GM18511 (cell line): ENCODE data around the gene NSFL1C.
"Not testable (repeated sequence)": the region's sequence is repeated elsewhere in the genome, so short reads cannot be mapped to it uniquely, and the experiment has no call there.

ENCODE experiments used
- ATAC-seq: cut with Tn5 transposase; IDR thresholded peaks from one replicate; pipeline ENCODE4 v1.9.1; 2021; ENCODE audit warnings: mild to moderate bottlenecking, moderate library complexity; ENCODE audit not compliant: unreplicated experiment

The NSFL1C gene

DNA sequence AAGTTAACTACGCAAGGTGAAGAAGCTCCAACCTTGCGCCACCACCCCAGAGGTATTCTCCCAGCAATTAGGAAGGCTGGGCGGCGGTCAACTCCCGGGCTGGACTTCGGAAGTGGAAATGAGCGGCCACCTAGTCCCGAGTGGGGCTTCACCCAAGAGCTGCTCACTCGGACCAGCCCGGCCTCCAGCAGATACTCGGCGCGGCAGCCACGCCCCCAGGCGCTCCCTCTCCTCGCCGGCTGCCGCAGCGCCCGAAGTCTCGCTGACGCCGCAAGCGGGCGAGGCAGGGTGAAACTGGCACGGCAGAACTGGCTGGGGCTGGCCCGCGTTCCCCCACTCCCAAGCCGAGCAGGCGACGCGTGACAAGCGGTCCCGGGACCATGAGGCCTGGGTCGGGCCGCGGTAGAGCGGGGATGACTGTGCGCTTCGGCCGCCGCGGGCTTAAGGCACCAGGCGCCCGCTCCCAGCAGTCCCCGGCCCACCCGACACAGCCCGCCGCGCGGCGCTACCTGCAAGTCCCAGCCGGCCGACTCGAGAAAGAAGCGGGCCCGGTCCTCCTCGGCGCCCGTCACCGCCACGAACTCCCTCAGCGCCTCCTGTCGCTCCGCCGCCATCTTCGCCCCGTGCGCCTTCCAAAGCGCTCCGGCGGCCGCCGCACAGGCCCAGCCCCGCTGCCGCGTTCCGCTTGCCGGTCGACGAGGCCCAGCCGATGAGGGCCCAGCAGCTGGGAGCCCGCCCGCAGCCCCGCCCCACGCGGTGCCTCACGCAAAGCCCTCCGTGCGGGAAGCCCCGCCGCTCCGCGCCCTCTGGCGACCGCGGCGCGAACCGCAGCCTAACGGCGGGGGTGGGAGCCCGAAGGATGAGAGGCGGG lies at the start of gene NSFL1C:
TSS of gene NSFL1C (minus strand) at position 639 of the 871 bp plus-strand sequence. CDS start at position 614, 25 bp downstream.
- ATAC-seq = peak; percentile 88

DNA sequence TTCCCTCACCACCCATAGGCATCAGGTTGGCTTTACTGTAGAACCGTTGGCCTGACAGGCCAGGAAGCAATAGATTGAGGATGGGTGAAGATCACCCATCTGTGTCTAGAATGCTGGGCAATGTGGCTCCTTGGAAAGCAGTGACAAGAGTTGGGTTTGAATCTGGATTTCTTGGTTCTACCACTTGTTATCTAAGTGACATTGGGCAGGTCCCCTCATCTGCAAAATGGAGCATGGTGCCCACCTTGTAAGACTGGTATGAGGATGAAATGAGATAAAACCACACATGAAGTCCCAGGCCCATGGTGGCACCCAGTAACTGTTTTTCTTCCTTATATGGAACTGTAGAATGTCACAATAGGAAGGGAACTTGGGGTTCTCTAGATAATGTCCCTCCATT lies 47.2 kb upstream of the NSFL1C start:
- ATAC-seq = no peak

- no peak for ATAC-seq
Observed at GRCh38 chr20:1509237-1509636, 42.6 kb upstream of the NSFL1C start.

DNA sequence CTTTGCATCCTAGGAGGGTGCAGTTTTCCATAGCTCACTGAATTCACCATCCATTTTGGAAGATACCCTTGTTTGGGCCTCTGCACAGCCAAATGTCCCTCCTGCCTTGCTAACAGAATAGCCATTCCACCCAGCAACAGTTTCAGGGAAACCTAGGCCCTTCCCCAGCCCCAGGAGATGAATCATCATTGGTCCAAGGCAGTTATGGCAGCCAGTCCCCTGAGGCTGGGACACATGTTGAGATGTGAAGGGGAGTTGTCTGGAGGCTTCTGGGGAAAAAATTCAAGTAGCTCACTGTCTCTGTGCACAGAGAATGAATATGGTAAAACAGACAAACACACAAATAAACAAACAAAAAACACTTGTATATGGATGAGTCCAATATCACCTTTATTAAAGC lies 41.9 kb upstream of the NSFL1C start:
- ATAC-seq = no peak

DNA sequence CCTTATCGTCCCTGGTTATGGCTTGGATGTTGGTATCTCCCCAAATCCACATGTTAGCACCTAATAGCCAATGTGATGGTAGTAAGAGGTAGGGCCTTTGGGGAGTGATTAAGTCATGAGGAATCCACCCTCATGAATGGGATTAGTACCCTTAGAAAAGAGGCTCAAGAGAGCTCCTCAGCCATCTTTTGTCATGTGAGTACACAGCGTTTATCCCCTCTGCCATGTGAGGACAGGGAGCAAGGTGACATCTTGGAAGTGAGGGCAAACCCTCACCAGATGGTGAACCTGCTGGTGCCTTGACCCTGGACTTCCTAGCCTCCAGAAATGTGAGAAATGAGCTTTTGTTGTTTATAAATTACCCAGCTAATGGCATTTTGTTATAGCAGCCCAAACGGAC lies 40.6 kb upstream of the NSFL1C start:
- no peak for ATAC-seq

DNA sequence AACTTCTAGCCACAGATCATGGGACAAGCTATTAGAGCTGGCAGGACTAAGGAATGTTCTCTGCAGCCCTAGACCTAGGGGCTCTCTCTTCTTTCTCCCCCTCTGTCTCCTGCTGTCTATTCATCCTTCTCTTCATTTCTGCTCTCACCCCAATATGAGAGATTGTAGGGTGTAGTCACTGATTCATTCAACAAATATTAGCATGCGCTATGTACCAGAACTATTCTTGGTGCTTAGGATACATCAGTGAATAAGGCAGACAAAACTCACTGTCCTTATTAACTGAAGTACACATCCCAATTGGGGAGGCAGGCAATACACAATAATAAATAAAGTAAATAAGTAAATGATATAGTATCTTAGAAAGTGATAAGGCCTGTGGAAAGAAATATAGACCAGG lies 39.2 kb upstream of the NSFL1C start:
- ATAC-seq = no peak

GRCh38 chr20:1505361-1505760 lies 38.7 kb upstream of the NSFL1C start:
- ATAC-seq = no peak

GRCh38 chr20:1503564-1504227 lies 37.0 kb upstream of the NSFL1C start:
- peak; percentile 94 for ATAC-seq

GRCh38 chr20:1500496-1500895 lies 33.8 kb upstream of the NSFL1C start:
- no peak for ATAC-seq

DNA sequence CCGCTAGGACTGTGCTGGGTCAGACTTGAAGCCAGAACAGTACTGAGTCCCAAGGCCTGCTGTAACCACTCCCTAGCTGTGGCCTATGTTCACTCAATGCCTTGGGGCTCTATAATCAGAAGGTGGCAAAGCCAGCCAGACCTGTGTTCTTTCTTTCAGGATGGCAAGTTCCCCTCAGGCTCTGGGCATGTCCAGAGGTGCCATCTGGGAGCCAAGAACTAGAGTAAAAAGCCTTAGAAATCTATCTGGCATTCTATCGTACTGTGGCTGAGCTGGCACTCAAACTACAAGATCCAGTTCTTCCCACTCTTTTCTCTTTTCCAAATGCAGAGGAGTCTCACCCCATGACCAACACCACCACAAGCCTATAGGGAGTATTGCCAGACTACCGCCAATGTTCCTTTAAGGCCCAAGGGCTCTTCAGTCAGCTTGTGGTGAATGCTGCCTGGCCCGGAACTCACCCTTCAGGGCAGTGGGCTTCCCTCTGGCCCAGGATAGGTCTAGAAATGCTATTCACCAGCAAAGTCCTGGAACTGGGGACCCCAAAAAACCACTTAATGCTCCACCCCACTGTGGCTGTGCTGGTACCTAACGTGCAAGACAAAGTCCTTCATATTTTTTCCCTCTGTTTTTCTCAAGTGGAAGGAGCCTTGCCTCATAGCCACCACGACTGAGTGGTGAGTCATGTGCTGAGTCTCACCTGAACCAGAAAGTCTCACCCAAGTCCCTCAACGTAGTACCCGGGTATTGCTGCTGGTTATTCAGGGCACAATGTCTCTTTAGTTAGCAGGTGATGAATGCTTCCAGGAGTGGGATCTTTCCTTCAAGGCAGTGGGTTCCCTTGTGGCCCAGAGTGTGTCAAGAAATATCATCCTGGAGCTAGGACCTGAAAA lies 33.1 kb upstream of the NSFL1C start:
- no peak for ATAC-seq

GRCh38 chr20:1497371-1497770 lies 30.7 kb upstream of the NSFL1C start:
- not testable (repeated sequence) for ATAC-seq

GRCh38 chr20:1496930-1497329 lies 30.3 kb upstream of the NSFL1C start:
- no peak for ATAC-seq

GRCh38 chr20:1494436-1494835 lies 27.8 kb upstream of the NSFL1C start:
- ATAC-seq = no peak

GRCh38 chr20:1493536-1493935 lies 26.9 kb upstream of the NSFL1C start:
- ATAC-seq = no peak

GRCh38 chr20:1491860-1492642 lies 25.4 kb upstream of the NSFL1C start:
- no peak for ATAC-seq

- ATAC-seq = no peak
Observed at GRCh38 chr20:1491281-1491840, 24.7 kb upstream of the NSFL1C start, which contains the start of gene SIRPB2. Gene SIRPB2, minus strand, starts transcription at chr20:1491420. Its CDS starts 61 bp downstream, at chr20:1491359.

DNA sequence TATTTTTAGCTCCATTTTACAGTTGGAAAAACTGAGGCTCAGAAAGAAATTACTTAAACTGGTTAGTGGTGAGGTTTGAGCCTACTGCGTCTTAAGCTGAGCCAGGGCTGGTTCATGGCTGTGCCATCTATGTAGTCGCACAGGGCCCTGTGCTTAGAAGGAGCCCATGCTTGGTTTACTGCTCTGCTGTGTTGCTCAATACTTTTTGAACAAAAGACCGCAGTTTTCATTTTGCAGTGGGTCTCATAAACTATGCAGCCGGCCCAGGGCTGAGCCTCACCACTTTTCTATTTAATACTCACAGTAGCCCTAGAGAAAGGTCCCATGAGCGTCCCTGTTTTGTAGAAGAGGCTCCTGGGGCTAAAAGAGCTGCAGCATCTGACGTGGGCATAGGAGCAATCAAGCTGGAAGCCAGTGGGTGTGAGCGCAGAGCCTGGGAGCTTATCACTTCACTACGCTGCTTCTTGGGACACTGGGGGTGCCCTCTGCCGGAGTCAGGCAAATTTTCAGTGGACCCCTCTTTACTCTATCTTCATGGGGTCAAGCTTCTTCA lies 24.1 kb upstream of the NSFL1C start:
- no peak for ATAC-seq

DNA sequence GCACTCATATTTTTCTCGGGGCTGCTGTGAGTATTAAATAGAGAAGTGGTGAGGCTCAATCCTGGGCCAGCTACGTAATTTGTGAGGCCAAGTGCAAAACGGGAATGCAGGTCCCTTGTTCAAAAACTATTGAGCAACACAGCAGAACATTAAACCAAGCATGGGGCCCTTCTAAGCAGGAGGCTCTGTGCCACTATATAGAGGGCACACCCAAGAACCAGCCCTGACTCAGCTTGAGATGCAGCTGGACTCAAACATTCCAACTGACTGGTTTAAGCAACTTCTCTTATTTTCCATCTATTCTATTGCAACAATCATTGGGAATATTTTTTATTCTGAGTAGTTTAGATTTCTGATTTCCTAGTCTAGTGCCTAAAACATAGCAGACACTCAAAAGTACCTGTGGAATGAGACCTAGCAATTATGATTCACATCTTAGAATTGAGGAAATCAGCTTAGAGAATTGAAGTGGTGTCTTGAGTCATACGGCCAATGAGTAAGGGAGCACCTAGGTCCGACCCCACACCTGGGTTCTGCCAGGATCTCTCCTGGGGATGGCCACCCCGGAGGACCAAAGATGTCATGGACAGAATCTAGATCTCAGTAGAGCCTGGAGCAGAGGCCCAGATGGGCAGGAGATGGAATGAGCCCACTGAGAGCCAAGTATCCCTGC lies 23.3 kb upstream of the NSFL1C start:
- no peak for ATAC-seq

GRCh38 chr20:1489325-1489724 lies 22.7 kb upstream of the NSFL1C start:
- no peak for ATAC-seq
